ENCODE results near the gene AFMID. TPM values are rescaled to one million over a fixed set of nuclear protein-coding genes. Genes with fewer than 3 reads are reported as not detected.

AFMID gene
- total and polyA plus RNA-seq, 2 of the 13 experiments (the other 11 are each of a cell fraction or from before 2014, with no cell fraction given) = 249 to 270 TPM

- no peak for TF ChIP-seq CSRNP1 (CRISPR knock-in tag; IDR thresholded peaks at IDR 0.05)
- TF ChIP-seq ZSCAN30 (CRISPR knock-in tag; IDR thresholded peaks at IDR 0.05) = no peak
- TF ChIP-seq AHDC1 (CRISPR knock-in tag; IDR thresholded peaks at IDR 0.05; ENCODE audit: borderline replicate concordance) = no peak
- no peak for TF ChIP-seq ZNF468 (CRISPR knock-in tag; IDR thresholded peaks at IDR 0.05)
- no peak for TF ChIP-seq SMC3 (IDR thresholded peaks at IDR 0.05; ENCODE audit: low read length)
- TF ChIP-seq ATF2 (CRISPR knock-in tag; IDR thresholded peaks at IDR 0.05) = no peak
- TF ChIP-seq MLXIP (CRISPR knock-in tag; IDR thresholded peaks at IDR 0.05; ENCODE audit: borderline replicate concordance) = no peak
- TF ChIP-seq NR0B2 (CRISPR knock-in tag; IDR thresholded peaks at IDR 0.05) = no peak
- TF ChIP-seq BORCS8-MEF2B (CRISPR knock-in tag; IDR thresholded peaks at IDR 0.05) = no peak
- no peak for TF ChIP-seq DBP (CRISPR knock-in tag; IDR thresholded peaks at IDR 0.05; ENCODE audit: not compliant biosample characterization)
- TF ChIP-seq ZNF558 (CRISPR knock-in tag; IDR thresholded peaks at IDR 0.05; ENCODE audit: borderline replicate concordance) = no peak
- TF ChIP-seq GMEB2 (CRISPR knock-in tag; IDR thresholded peaks at IDR 0.05; ENCODE audit: low read depth) = no peak
- no peak for TF ChIP-seq ZNF7 (CRISPR knock-in tag; IDR thresholded peaks at IDR 0.05)
These were observed 55.0 kb downstream of the AFMID start (continued) for GRCh38 chr17:78242024-78242742.

Data from HepG2 (cell line).